ENCODE results near the gene ITGB6. TPM values are rescaled to one million over a fixed set of nuclear protein-coding genes. Genes with fewer than 3 reads are reported as not detected.

Gene ITGB6
- total RNA-seq, 2 donors from 2014 or later = 7.3 to 12.3 TPM

GRCh38 chr2:160222546-160223283, 22.6 kb upstream of the ITGB6 start:
- WGBS = 60% methylated on average over 7 of the region's 7 CpGs
- TF ChIP-seq POLR2A (IDR thresholded peaks at IDR 0.05) (no peak), CTCF (IDR thresholded peaks at IDR 0.05) (no peak), POLR2AphosphoS5 (IDR thresholded peaks at IDR 0.05) (no peak)

GRCh38 chr2:160221391-160222276, 21.6 kb upstream of the ITGB6 start:
- intact Hi-C loops (cut with DNase I) = no loop called here
- WGBS = 52% methylated on average over 11 of the region's 12 CpGs

More at GRCh38 chr2:160222546-160223283, 22.6 kb upstream of the ITGB6 start:
- H3K9me3 ChIP-seq = no peaks in the 10 kb centered on the region
- peak overlapping the region; percentile 53 to 57 for H3K27ac ChIP-seq
- H3K4me3 ChIP-seq = no peak overlapping the region
- H3K4me1 ChIP-seq (replicated peaks) = no peaks in the 10 kb centered on the region
- intact Hi-C loops (cut with DNase I) = no loop called here
- no peaks in the 10 kb centered on the region for H3K27me3 ChIP-seq (replicated peaks; ENCODE audit: insufficient read depth)
- H3K36me3 ChIP-seq = no peaks in the 10 kb centered on the region
- DNase-seq (ENCODE audit: low spot score) = no peak

DNA sequence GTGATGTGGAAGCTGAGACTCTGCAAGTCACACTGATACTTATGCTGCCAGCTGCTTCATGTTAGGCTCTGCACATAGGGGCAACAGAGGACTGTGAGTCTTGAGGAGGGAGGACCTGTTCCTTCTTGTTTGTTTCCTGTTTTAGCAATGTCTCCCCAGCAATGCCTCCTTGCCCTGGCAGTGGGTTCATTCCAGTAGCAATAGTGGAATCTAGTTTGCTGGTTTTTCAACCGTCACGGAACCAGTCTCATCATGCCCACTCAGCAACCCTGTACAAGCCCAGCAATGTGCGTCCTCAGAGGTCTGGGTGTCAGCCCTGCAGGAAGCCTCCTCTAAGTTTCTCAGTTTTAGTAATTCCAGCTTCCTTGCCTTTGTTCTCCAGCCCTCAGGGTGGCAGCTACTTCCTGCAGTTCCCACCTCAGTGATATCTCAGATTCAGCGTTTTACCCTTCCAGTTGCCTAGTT, 20.5 kb upstream of the ITGB6 start:
- Histone ChIP-seq H3K9me3 (no peaks in the 10 kb centered on the region), H3K27ac (peak overlapping the region; percentile 53 to 57), H3K36me3 (no peaks in the 10 kb centered on the region), H3K27me3 (replicated peaks; ENCODE audit: insufficient read depth) (no peaks in the 10 kb centered on the region), H3K4me3 (no peak overlapping the region), H3K4me1 (replicated peaks) (no peaks in the 10 kb centered on the region)
- intact Hi-C loops (cut with DNase I) = no loop called here
- WGBS = 9% methylated on average over 4 of the region's 4 CpGs
- TF ChIP-seq POLR2AphosphoS5 (IDR thresholded peaks at IDR 0.05) (peak; percentile 76), CTCF (IDR thresholded peaks at IDR 0.05) (no peak), POLR2A (IDR thresholded peaks at IDR 0.05) (no peak)
- DNase-seq (ENCODE audit: low spot score) = peak; percentile 84

More at GRCh38 chr2:160221391-160222276, 21.6 kb upstream of the ITGB6 start:
- Histone ChIP-seq H3K4me1 (replicated peaks) (no peaks in the 10 kb centered on the region), H3K4me3 (no peak overlapping the region), H3K9me3 (no peaks in the 10 kb centered on the region), H3K27ac (peak overlapping the region; percentile 53 to 57), H3K36me3 (no peaks in the 10 kb centered on the region), H3K27me3 (replicated peaks; ENCODE audit: insufficient read depth) (no peaks in the 10 kb centered on the region)
- peak; percentile 43 for DNase-seq (ENCODE audit: low spot score)
- TF ChIP-seq CTCF (IDR thresholded peaks at IDR 0.05) (peak in 1 of 4 experiments; percentile 9), POLR2A (IDR thresholded peaks at IDR 0.05) (peak; percentile 21), POLR2AphosphoS5 (IDR thresholded peaks at IDR 0.05) (peak; percentile 25)

- H3K4me3 ChIP-seq = no peak overlapping the region
- H3K27ac ChIP-seq = peak overlapping the region; percentile 35 to 57
Observed at GRCh38 chr2:160220026-160220425, 20.0 kb upstream of the ITGB6 start.

More at GRCh38 chr2:160220026-160220425, 20.0 kb upstream of the ITGB6 start:
- intact Hi-C loops (cut with DNase I) = no loop called here
- 63% methylated on average over 2 of the region's 2 CpGs for WGBS
- Histone ChIP-seq H3K4me1 (replicated peaks) (no peaks in the 10 kb centered on the region), H3K9me3 (no peaks in the 10 kb centered on the region), H3K36me3 (no peaks in the 10 kb centered on the region), H3K27me3 (replicated peaks; ENCODE audit: insufficient read depth) (no peaks in the 10 kb centered on the region)
- TF ChIP-seq CTCF (IDR thresholded peaks at IDR 0.05) (no peak), POLR2AphosphoS5 (IDR thresholded peaks at IDR 0.05) (no peak), POLR2A (IDR thresholded peaks at IDR 0.05) (no peak)
- no peak for DNase-seq (ENCODE audit: low spot score)
